Transverse colon (tissue), 4 donors: ENCODE results near the gene JARID2.

Experiments
- EP300 ChIP-seq: sonication (generic); formaldehyde crosslinking; IDR thresholded peaks from one replicate; pipeline ENCODE4 v1.6.1; 2017; ENCODE audit warnings: antibody characterized with exemption, low read depth
- POLR2A ChIP-seq: fragments of 450-650 bp; IDR thresholded peaks from one replicate; pipeline ENCODE4 v1.6.1; 2016; ENCODE audit warnings: antibody characterized with exemption, mild to moderate bottlenecking, moderate library complexity
- POLR2AphosphoS5 ChIP-seq, 3 donors: sonication (generic); formaldehyde crosslinking; IDR thresholded peaks; one replicate each; pipeline ENCODE4 v1.6.1; 2016; ENCODE audit warnings: antibody characterized with exemption in 3 of 3
- TF ChIP-seq, protein P1 (sequence below), 5 experiments: fragments of 200-600 bp in 3 of 5; fragments of 450-650 bp in 2 of 5; sonication (generic) in 3 of 5; IDR thresholded peaks; 1 replicate in 2 of 5; 2 replicates in 3 of 5; pipeline ENCODE4 v1.5.1; 2016 to 2017; ENCODE audit warnings: antibody characterized with exemption in 5 of 5, inconsistent platforms in 3 of 5, mild to moderate bottlenecking in 2 of 5, moderate library complexity in 1 of 5

DNA sequence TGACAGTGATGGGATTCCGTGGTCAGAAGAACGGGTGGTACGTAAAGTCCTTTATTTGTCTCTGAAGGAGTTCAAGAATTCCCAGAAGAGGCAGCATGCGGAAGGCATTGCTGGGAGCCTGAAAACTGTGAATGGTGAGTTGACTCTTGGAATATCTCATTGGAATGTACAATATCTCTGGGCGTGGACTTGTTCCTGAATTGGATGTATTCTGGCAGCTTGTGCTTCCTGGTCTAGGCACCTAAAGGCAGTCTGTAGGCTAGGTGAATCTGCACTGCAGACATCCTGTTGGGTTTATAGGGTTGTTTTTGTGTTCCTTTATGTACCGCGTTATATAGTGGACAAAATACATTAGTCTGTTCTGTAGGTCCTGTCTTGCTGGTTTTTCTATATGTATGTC, 128.2 kb downstream of the JARID2 start:
- TF ChIP-seq, protein P1, sequence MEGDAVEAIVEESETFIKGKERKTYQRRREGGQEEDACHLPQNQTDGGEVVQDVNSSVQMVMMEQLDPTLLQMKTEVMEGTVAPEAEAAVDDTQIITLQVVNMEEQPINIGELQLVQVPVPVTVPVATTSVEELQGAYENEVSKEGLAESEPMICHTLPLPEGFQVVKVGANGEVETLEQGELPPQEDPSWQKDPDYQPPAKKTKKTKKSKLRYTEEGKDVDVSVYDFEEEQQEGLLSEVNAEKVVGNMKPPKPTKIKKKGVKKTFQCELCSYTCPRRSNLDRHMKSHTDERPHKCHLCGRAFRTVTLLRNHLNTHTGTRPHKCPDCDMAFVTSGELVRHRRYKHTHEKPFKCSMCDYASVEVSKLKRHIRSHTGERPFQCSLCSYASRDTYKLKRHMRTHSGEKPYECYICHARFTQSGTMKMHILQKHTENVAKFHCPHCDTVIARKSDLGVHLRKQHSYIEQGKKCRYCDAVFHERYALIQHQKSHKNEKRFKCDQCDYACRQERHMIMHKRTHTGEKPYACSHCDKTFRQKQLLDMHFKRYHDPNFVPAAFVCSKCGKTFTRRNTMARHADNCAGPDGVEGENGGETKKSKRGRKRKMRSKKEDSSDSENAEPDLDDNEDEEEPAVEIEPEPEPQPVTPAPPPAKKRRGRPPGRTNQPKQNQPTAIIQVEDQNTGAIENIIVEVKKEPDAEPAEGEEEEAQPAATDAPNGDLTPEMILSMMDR (IDR thresholded peaks at IDR 0.05): no peak
- TF ChIP-seq POLR2A: no peak
- TF ChIP-seq POLR2AphosphoS5 (IDR thresholded peaks at IDR 0.05): no peak
- no peak for TF ChIP-seq EP300
